ENCODE data around the gene ACBD4.

- TF ChIP-seq CTCF (IDR thresholded peaks at IDR 0.05) (no peak), POLR2A (IDR thresholded peaks at IDR 0.05) (no peak)
Observed at GRCh38 chr17:45129940-45130680, 5.4 kb upstream of the ACBD4 start.
